HepG2 (cell line): ENCODE results near the gene VSIG8.

Experiments used
- ATF7 ChIP-seq, 2 experiments: fragments of 450-650 bp in 1 of 2; sonication (generic) in 1 of 2; formaldehyde crosslinking in 1 of 2; IDR thresholded peaks; 2 replicates each; pipeline versions ENCODE4 v1.4.0 to v1.6.1; 2016 to 2020; ENCODE audit warnings: antibody characterized with exemption in 1 of 2, mild to moderate bottlenecking in 1 of 2, missing genetic modification reagents in 1 of 2
- CTCF ChIP-seq: sonication (generic); formaldehyde crosslinking; IDR thresholded peaks from 2 replicates; pipeline ENCODE4 v1.5.0; 2020; ENCODE audit warnings: mild to moderate bottlenecking, missing genetic modification reagents, moderate library complexity
- EZH2 ChIP-seq: conservative IDR thresholded peaks from 2 replicates; pipeline ENCODE4 v1.6.1; 2012; ENCODE audit warnings: mild to moderate bottlenecking, low read depth, low read length, moderate library complexity
- IRF2 ChIP-seq: IDR thresholded peaks from 2 replicates; pipeline ENCODE4 v1.6.1; 2018; ENCODE audit warnings: missing genetic modification reagents, missing compliant biosample characterization
- KDM1A ChIP-seq: IDR thresholded peaks from 2 replicates; pipeline ENCODE4 v1.6.1; 2016; ENCODE audit warnings: missing compliant biosample characterization
- PBX3 ChIP-seq: sonication (generic); formaldehyde crosslinking; IDR thresholded peaks from 2 replicates; pipeline ENCODE4 v1.8.1; 2023; ENCODE audit warnings: missing genetic modification reagents, inconsistent platforms, borderline replicate concordance
- POLR2A ChIP-seq, 2 experiments: IDR thresholded peaks; 2 replicates each; pipeline ENCODE4 v1.6.1; 2011; ENCODE audit warnings: low read depth in 2 of 2, low read length in 2 of 2, mild to moderate bottlenecking in 1 of 2, moderate library complexity in 1 of 2; ENCODE audit not compliant: insufficient read depth in 1 of 2
- RFX1 ChIP-seq: fragments of 450-650 bp; IDR thresholded peaks from 2 replicates; pipeline ENCODE4 v1.6.1; 2017
- SP2 ChIP-seq: sonication (generic); formaldehyde crosslinking; IDR thresholded peaks from 2 replicates; pipeline ENCODE4 v1.5.1; 2020; ENCODE audit warnings: mild to moderate bottlenecking, missing genetic modification reagents
- ZNF274 ChIP-seq: sonication (generic); formaldehyde crosslinking; IDR thresholded peaks from 2 replicates; pipeline ENCODE4 v1.5.1; 2020; ENCODE audit warnings: mild to moderate bottlenecking, missing genetic modification reagents
- TF ChIP-seq, protein P1 (sequence below): sonication (generic); formaldehyde crosslinking; IDR thresholded peaks from 2 replicates; pipeline ENCODE4 v1.5.0; 2020; ENCODE audit warnings: missing genetic modification reagents, mild to moderate bottlenecking, borderline replicate concordance

- TF ChIP-seq KDM1A (CRISPR knock-in tag), result no peak
- TF ChIP-seq ATF7 (IDR thresholded peaks at IDR 0.05), result no peak
- TF ChIP-seq ATF7 (CRISPR knock-in tag; IDR thresholded peaks at IDR 0.05), result no peak
- TF ChIP-seq RFX1, result no peak
- no peak for TF ChIP-seq POLR2A (IDR thresholded peaks at IDR 0.05; ENCODE audit: insufficient read depth in 1 of 2, low read depth in 2 of 2, low read length in 2 of 2)
- no peak for TF ChIP-seq PBX3 (CRISPR knock-in tag)
- no peak for TF ChIP-seq EZH2
- TF ChIP-seq CTCF (CRISPR knock-in tag), result no peak
- TF ChIP-seq SP2 (CRISPR knock-in tag), result no peak
- TF ChIP-seq, protein P1, sequence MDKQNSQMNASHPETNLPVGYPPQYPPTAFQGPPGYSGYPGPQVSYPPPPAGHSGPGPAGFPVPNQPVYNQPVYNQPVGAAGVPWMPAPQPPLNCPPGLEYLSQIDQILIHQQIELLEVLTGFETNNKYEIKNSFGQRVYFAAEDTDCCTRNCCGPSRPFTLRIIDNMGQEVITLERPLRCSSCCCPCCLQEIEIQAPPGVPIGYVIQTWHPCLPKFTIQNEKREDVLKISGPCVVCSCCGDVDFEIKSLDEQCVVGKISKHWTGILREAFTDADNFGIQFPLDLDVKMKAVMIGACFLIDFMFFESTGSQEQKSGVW (CRISPR knock-in tag), result no peak
- TF ChIP-seq ZNF274 (CRISPR knock-in tag), result no peak
- TF ChIP-seq IRF2 (CRISPR knock-in tag), result no peak
Measured at GRCh38 chr1:159881622-159882526, 19.4 kb upstream of the VSIG8 start.
